GM23338 (cell line): Measurements from ENCODE around the gene ASS1. TPM values are rescaled to one million over a fixed set of nuclear protein-coding genes. Genes with fewer than 3 reads are reported as not detected.

Source experiments
- ATAC-seq: fragments of 200-7000 bp; cut with Tn5 transposase; 3 replicates; pipeline ENCODE4 v1.9.1; 2020
- DNase-seq: peaks from one replicate; pipeline ENCODE4 v3.0.0-alpha.2; 2015; ENCODE audit warnings: low spot score
- H2AFZ ChIP-seq: fragments of 200-600 bp; sonication (generic); 2 replicates; pipeline ENCODE4 v1.8.0; 2016; ENCODE audit warnings: antibody characterized with exemption, mild to moderate bottlenecking, moderate library complexity
- H3F3A ChIP-seq: fragments of 200-600 bp; sonication (generic); replicated peaks from 2 replicates; pipeline ENCODE4 v1.8.0; 2017; ENCODE audit warnings: antibody characterized with exemption, mixed run types, low read depth
- H3K27ac ChIP-seq: fragments of 200-600 bp; sonication (generic); 2 replicates; pipeline ENCODE4 v1.6.1; 2016; ENCODE audit warnings: low read depth
- H3K27me3 ChIP-seq: fragments of 200-600 bp; sonication (generic); 2 replicates; pipeline ENCODE4 v1.8.0; 2016; ENCODE audit warnings: mild to moderate bottlenecking, mixed run types, moderate library complexity; ENCODE audit not compliant: insufficient read depth
- H3K36me3 ChIP-seq: fragments of 200-600 bp; sonication (generic); 2 replicates; pipeline ENCODE4 v1.8.0; 2016; ENCODE audit warnings: mild to moderate bottlenecking; ENCODE audit not compliant: insufficient read depth
- H3K4me1 ChIP-seq: fragments of 200-600 bp; sonication (generic); 2 replicates; pipeline ENCODE4 v1.8.0; 2016; ENCODE audit warnings: mild to moderate bottlenecking, moderate library complexity; ENCODE audit not compliant: insufficient read depth
- H3K4me2 ChIP-seq: fragments of 200-600 bp; sonication (generic); 2 replicates; pipeline ENCODE4 v1.7.1; 2017; ENCODE audit warnings: mixed run types
- H3K4me3 ChIP-seq: fragments of 200-600 bp; sonication (generic); 2 replicates; pipeline ENCODE4 v1.6.1; 2016; ENCODE audit warnings: mixed run types
- H3K79me2 ChIP-seq: fragments of 200-600 bp; sonication (generic); replicated peaks from 2 replicates; pipeline ENCODE4 v1.8.0; 2017; ENCODE audit warnings: mild to moderate bottlenecking; ENCODE audit not compliant: insufficient read depth
- H3K9me2 ChIP-seq: fragments of 200-600 bp; sonication (generic); 2 replicates; pipeline ENCODE4 v1.8.0; 2017; ENCODE audit not compliant: insufficient read depth
- H4K20me1 ChIP-seq: fragments of 200-600 bp; sonication (generic); replicated peaks from 2 replicates; pipeline ENCODE4 v1.8.0; 2017; ENCODE audit warnings: mild to moderate bottlenecking; ENCODE audit not compliant: insufficient read depth
- H3K27ac Mint-ChIP-seq: 2 replicates; pipeline ENCODE4 v1.8.0; 2020; ENCODE audit warnings: inconsistent platforms, mild to moderate bottlenecking, moderate library complexity, mixed read lengths
- H3K27me3 Mint-ChIP-seq: 3 replicates; pipeline ENCODE4 v1.8.0; 2022; ENCODE audit warnings: low read depth, mild to moderate bottlenecking, moderate library complexity, mixed read lengths, inconsistent platforms; ENCODE audit not compliant: insufficient read depth, poor library complexity
- H3K36me3 Mint-ChIP-seq: 3 replicates; pipeline ENCODE4 v1.8.0; 2021; ENCODE audit warnings: low read depth, mild to moderate bottlenecking, inconsistent platforms, moderate library complexity, mixed read lengths
- H3K4me1 Mint-ChIP-seq: 3 replicates; pipeline ENCODE4 v1.8.0; 2020; ENCODE audit warnings: mild to moderate bottlenecking, inconsistent platforms, mixed read lengths
- H3K4me3 Mint-ChIP-seq: 3 replicates; pipeline ENCODE4 v1.8.0; 2021; ENCODE audit warnings: moderate library complexity, mild to moderate bottlenecking, inconsistent platforms, mixed read lengths
- H3K9me3 Mint-ChIP-seq: 3 replicates; pipeline ENCODE4 v1.8.0; 2020; ENCODE audit warnings: moderate library complexity, mild to moderate bottlenecking, inconsistent platforms, mixed read lengths
- EZH2phosphoT487 ChIP-seq: fragments of 200-600 bp; sonication (generic); IDR thresholded peaks from one replicate; pipeline ENCODE4 v1.8.1; 2018; ENCODE audit warnings: antibody characterized with exemption; ENCODE audit not compliant: unreplicated experiment
- STAT1 ChIP-seq: IDR thresholded peaks from one replicate; pipeline ENCODE4 v1.6.1; 2016; ENCODE audit warnings: antibody characterized with exemption; ENCODE audit not compliant: unreplicated experiment
- ZNF114 ChIP-seq: fragments of 250-450 bp; sonication (Bioruptor Pico); IDR thresholded peaks from 2 replicates; pipeline ENCODE4 v1.5.0; 2020; ENCODE audit warnings: mild to moderate bottlenecking, moderate library complexity
- ZNF331 ChIP-seq: fragments of 250-450 bp; sonication (Bioruptor Pico); IDR thresholded peaks from 2 replicates; pipeline ENCODE4 v1.5.0; 2020; ENCODE audit warnings: low read depth, mild to moderate bottlenecking, moderate library complexity
- ZNF462 ChIP-seq: fragments of 250-450 bp; sonication (Bioruptor Pico); IDR thresholded peaks from 2 replicates; pipeline ENCODE4 v1.5.0; 2020; ENCODE audit warnings: mild to moderate bottlenecking, moderate library complexity
- polyA plus RNA-seq: library from polyadenylated mRNA; unstranded; fragments of >200 nt; fragmentation: Nextera tagmentation; extraction: Ambion mirVana; gene quantifications from 2 replicates; pipeline ENCODE4 v1.2.1, GENCODE V29; 2016
- total RNA-seq: library from RNA; depleted of rRNA; stranded (reverse); fragments of >200 nt; shearing (Covaris generic); gene quantifications from 2 replicates; pipeline ENCODE4 v1.2.3, GENCODE V29; 2014
- TF ChIP-seq, protein P1 (sequence below), 2 experiments: fragments of 200-600 bp in 1 of 2; sonication (generic) in 1 of 2; conservative IDR thresholded peaks; 2 replicates each; pipeline versions ENCODE4 v1.5.1 to v1.6.1; 2016 to 2017; ENCODE audit warnings: antibody characterized with exemption in 2 of 2, low read depth in 2 of 2, mild to moderate bottlenecking in 2 of 2, moderate library complexity in 1 of 2

Gene ASS1
- total and polyA plus RNA-seq, 2 experiments from 2014 or later: 65.8 to 103 TPM

DNA sequence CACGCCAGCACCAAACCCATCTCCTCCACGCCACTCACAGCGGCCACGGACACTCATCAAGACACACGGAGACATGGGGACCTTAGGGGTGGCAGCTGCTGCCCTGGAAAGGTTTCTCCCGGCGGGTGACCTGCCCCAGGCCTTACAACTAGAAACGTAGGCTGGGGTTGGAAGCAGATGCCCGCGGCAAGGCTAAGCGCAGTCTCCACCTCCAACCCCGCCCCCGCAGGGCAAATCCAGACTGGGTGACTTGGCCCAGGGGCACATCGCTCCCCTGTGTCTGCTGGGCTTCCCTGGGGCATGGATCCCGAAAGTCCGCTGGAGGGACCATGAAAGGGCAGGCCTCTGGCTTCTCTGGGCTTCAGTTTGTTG lies 12.0 kb upstream of the ASS1 start:
- Histone ChIP-seq H3K36me3 (no peaks in the 10 kb centered on the region), H3K4me1 (no peaks in the 10 kb centered on the region), H3K4me2 (peak overlapping the region; percentile 89), H3F3A (no peaks in the 10 kb centered on the region; the same call in 1 of the 2 replicates), H3K79me2 (no peaks in the 10 kb centered on the region), H3K9me2 (no peaks in the 10 kb centered on the region), H3K27me3 (peaks cover 29% of the 10 kb centered on the region), H3K4me3 (peak overlapping the region; percentile 64), H2AFZ (peak overlapping the region; percentile 94), H4K20me1 (no peaks in the 10 kb centered on the region), H3K27ac (no peak overlapping the region)
- Mint-ChIP-seq H3K27me3 (peaks cover 25% of the 10 kb centered on the region), H3K4me1 (peaks cover 3% of the 10 kb centered on the region), H3K27ac (no peak overlapping the region), H3K9me3 (no peaks in the 10 kb centered on the region), H3K4me3 (peak overlapping the region; percentile 63), H3K36me3 (peaks cover 6% of the 10 kb centered on the region; the same call in 1 of the 3 replicates)
- peak; percentile 54 for DNase-seq
- ATAC-seq: peak; percentile 27
- TF ChIP-seq ZNF114 (no peak), STAT1 (no peak), ZNF331 (CRISPR knock-in tag) (no peak), ZNF462 (CRISPR knock-in tag) (no peak), EZH2phosphoT487 (no peak)
- TF ChIP-seq, protein P1, sequence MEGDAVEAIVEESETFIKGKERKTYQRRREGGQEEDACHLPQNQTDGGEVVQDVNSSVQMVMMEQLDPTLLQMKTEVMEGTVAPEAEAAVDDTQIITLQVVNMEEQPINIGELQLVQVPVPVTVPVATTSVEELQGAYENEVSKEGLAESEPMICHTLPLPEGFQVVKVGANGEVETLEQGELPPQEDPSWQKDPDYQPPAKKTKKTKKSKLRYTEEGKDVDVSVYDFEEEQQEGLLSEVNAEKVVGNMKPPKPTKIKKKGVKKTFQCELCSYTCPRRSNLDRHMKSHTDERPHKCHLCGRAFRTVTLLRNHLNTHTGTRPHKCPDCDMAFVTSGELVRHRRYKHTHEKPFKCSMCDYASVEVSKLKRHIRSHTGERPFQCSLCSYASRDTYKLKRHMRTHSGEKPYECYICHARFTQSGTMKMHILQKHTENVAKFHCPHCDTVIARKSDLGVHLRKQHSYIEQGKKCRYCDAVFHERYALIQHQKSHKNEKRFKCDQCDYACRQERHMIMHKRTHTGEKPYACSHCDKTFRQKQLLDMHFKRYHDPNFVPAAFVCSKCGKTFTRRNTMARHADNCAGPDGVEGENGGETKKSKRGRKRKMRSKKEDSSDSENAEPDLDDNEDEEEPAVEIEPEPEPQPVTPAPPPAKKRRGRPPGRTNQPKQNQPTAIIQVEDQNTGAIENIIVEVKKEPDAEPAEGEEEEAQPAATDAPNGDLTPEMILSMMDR (conservative IDR thresholded peaks at IDR 0.05; ENCODE audit: low read depth in 2 of 2): no peak
